CD4-positive, alpha-beta T cell (primary cell): ENCODE measurements around the gene IL19. TPM values are rescaled to one million over a fixed set of nuclear protein-coding genes. Genes with fewer than 3 reads are reported as not detected.

ENCODE experiments used
- ATAC-seq: fragments of 200-7000 bp; cut with Tn5 transposase; one replicate; pipeline ENCODE4 v1.10.0; 2022; ENCODE audit warnings: mild to moderate bottlenecking; ENCODE audit not compliant: poor library complexity
- CTCF ChIA-PET: fragments of 350-600 bp; sonication (Branson Sonifier 250); formaldehyde crosslinking; loops from one replicate; lab custom pipeline; 2021; ENCODE audit warnings: antibody characterized with exemption, inconsistent platforms; lab: Charles Lee
- POLR2A ChIA-PET: fragments of 350-600 bp; sonication (Branson Sonifier 250); formaldehyde crosslinking; loops from one replicate; lab custom pipeline; 2021; ENCODE audit warnings: antibody characterized with exemption, inconsistent platforms; lab: Charles Lee
- DNase-seq, 14 experiments: peaks; one replicate each; pipeline ENCODE4 v3.0.0-alpha.2; 2013 to 2020; ENCODE audit warnings: mixed read lengths in 2 of 14
- H3K27ac ChIP-seq, 2 donors: one replicate each; pipeline versions ENCODE4 v1.5.1 to v1.7.0; 2013; ENCODE audit warnings: low read length in 2 of 2, low read depth in 1 of 2, mild to moderate bottlenecking in 1 of 2
- H3K27me3 ChIP-seq, 2 experiments: 1 replicate in 1 of 2; 2 replicates in 1 of 2; pipeline versions ENCODE4 v1.6.1 to v1.7.0; 2013; ENCODE audit warnings: low read length in 2 of 2, control low read depth in 1 of 2, mild to moderate bottlenecking in 1 of 2, moderate library complexity in 1 of 2; ENCODE audit not compliant: insufficient read depth in 2 of 2, control insufficient read depth in 1 of 2
- H3K36me3 ChIP-seq: one replicate; pipeline ENCODE4 v1.6.1; 2013; ENCODE audit warnings: low read length, control low read depth; ENCODE audit not compliant: insufficient read depth
- H3K4me1 ChIP-seq: one replicate; pipeline ENCODE4 v1.6.1; 2013; ENCODE audit warnings: low read length, control low read depth; ENCODE audit not compliant: insufficient read depth
- H3K4me3 ChIP-seq: one replicate; pipeline ENCODE4 v1.5.1; 2013; ENCODE audit warnings: mild to moderate bottlenecking, low read length, moderate library complexity
- H3K9me3 ChIP-seq, 2 experiments: 1 replicate in 1 of 2; 2 replicates in 1 of 2; pipeline versions ENCODE4 v1.6.1 to v1.7.0; 2013; ENCODE audit warnings: low read length in 2 of 2, mild to moderate bottlenecking in 2 of 2, control low read depth in 1 of 2, moderate library complexity in 1 of 2; ENCODE audit not compliant: control insufficient read depth in 1 of 2, insufficient read depth in 1 of 2
- H3K27ac Mint-ChIP-seq: one replicate; pipeline ENCODE4 v1.8.0; 2020; ENCODE audit warnings: mixed read lengths
- H3K27me3 Mint-ChIP-seq: one replicate; pipeline ENCODE4 v1.8.0; 2021; ENCODE audit warnings: mixed read lengths
- H3K36me3 Mint-ChIP-seq: one replicate; pipeline ENCODE4 v1.8.0; 2021; ENCODE audit warnings: low read depth, mixed read lengths
- H3K4me1 Mint-ChIP-seq: one replicate; pipeline ENCODE4 v1.8.0; 2021; ENCODE audit warnings: low read depth, mixed read lengths
- H3K4me3 Mint-ChIP-seq: one replicate; pipeline ENCODE4 v1.8.0; 2020; ENCODE audit warnings: mild to moderate bottlenecking, mixed read lengths
- H3K9me3 Mint-ChIP-seq: one replicate; pipeline ENCODE4 v1.8.0; 2020; ENCODE audit warnings: mixed read lengths
- CTCF ChIP-seq: fragments of 200-600 bp; IDR thresholded peaks from one replicate; pipeline ENCODE4 v1.8.0; 2022; ENCODE audit warnings: antibody characterized with exemption, mild to moderate bottlenecking
- intact Hi-C, 2 experiments: fragments of 100-400 bp; cut with DNase I in 1 of 2; cut with micrococcal nuclease in 1 of 2; formaldehyde crosslinking; loops; one replicate each; pipeline versions ENCODE4 v1.15.1 to v1.9.0; 2023 to 2025; cut with DNase I, micrococcal nuclease
- total RNA-seq, 174 experiments: library from RNA in 2 of 174; stranded (reverse) in 2 of 174; gene quantifications; one replicate each; pipeline ENCODE4 v1.2.3 and lab custom pipeline; 2021 to 2026

Gene IL19
- total RNA-seq, 2 experiments from 2014 or later, result not detected

DNA sequence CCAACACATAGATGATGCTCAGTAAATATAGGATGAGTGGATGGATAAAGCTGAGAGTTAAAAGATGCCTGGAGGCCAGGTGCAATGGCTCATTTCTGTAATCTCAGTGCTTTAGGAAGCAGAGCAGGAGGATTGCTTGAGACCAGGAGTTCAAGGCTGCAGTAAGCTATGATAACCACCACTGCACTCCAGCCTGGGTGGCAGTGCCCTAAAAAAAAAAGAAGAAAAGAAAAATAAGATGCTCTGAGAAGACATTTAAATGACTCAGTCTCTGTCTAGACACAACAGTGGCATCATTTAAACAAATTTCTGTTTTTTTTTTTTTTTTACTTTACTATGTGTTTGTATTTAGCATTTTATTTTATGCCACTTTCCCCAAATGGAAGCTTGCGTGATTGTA, 25.3 kb upstream of the IL19 start:
- ATAC-seq (peak; percentile 59), DNase-seq (no peak)
- intact Hi-C loops, result no loop called here
- no peak overlapping the region for H3K4me3 ChIP-seq
- ChIA-PET CTCF (interaction anchor here (0.8 to 1.9 kb wide), 4 partner anchors 11 to 161 kb away, joined by 3 to 14 read pairs (median 4); no protein-coding TSS in a partner anchor), POLR2A (interaction anchor here (0.6 to 1.4 kb wide), 4 partner anchors 10 to 58 kb away, joined by 3 to 6 read pairs (median 4); no protein-coding TSS in a partner anchor)
- H3K27ac ChIP-seq, result no peak overlapping the region
- Mint-ChIP-seq H3K27me3 (no peaks in the 10 kb centered on the region), H3K36me3 (no peaks in the 10 kb centered on the region), H3K4me1 (peaks cover 56% of the 10 kb centered on the region), H3K9me3 (no peaks in the 10 kb centered on the region), H3K4me3 (no peak overlapping the region), H3K27ac (peak overlapping the region; percentile 20)
- no peaks in the 10 kb centered on the region for H3K36me3 ChIP-seq
- TF ChIP-seq CTCF, result no peak
- H3K27me3 ChIP-seq, result no peaks in the 10 kb centered on the region
- H3K9me3 ChIP-seq, result no peaks in the 10 kb centered on the region
- H3K4me1 ChIP-seq, result peaks cover 18% of the 10 kb centered on the region

GRCh38 chr1:206748348-206749030, 22.1 kb upstream of the IL19 start:
- Histone ChIP-seq H3K27ac (no peak overlapping the region), H3K36me3 (no peaks in the 10 kb centered on the region), H3K4me1 (peaks cover 8% of the 10 kb centered on the region), H3K9me3 (no peaks in the 10 kb centered on the region), H3K27me3 (no peaks in the 10 kb centered on the region), H3K4me3 (no peak overlapping the region)
- DNase-seq (no peak), ATAC-seq (no peak)
- POLR2A ChIA-PET, result interaction anchor here (0.7 to 1.3 kb wide), 3 partner anchors 22 to 157 kb away, joined by 3 to 5 read pairs (median 4); partner anchors contain the start of gene IL19
- no peaks in the 10 kb centered on the region for H3K36me3 Mint-ChIP-seq
- TF ChIP-seq CTCF, result no peak
- no peak overlapping the region for H3K27ac Mint-ChIP-seq
- H3K4me3 Mint-ChIP-seq, result no peak overlapping the region
- intact Hi-C loops, result loop anchor here in 1 of 2 experiments (2.0 kb wide), 1 partner anchor 20 kb away; no protein-coding TSS in a partner anchor
- no peaks in the 10 kb centered on the region for H3K27me3 Mint-ChIP-seq
- peaks cover 29% of the 10 kb centered on the region for H3K4me1 Mint-ChIP-seq
- CTCF ChIA-PET, result interaction anchor here (0.6 to 0.9 kb wide), 2 partner anchors 14 to 230 kb away, joined by 3 read pairs; no protein-coding TSS in a partner anchor
- no peaks in the 10 kb centered on the region for H3K9me3 Mint-ChIP-seq

DNA sequence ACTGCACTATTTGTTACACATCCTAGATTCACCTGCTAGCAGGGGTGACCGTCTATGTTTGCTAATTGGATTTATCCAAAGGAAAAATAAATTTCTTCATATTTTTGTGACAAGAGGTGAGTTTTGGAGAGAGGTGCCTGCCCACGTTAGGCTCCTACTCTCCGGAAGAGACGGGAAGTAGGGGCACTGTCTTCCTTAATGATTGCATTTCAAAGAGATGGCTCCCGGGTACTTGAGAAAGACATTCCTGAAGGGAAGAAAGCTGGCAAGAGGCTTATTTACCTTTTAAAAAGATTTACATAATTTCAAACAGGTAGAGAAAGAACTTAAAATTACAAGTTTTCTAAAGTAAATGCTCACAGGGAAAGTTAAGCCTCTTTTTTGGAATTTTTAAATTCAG, 18.7 kb upstream of the IL19 start:
- Mint-ChIP-seq H3K9me3 (peaks cover 2% of the 10 kb centered on the region), H3K27ac (no peak overlapping the region), H3K4me3 (no peak overlapping the region), H3K27me3 (no peaks in the 10 kb centered on the region), H3K36me3 (no peaks in the 10 kb centered on the region), H3K4me1 (peaks cover 36% of the 10 kb centered on the region)
- CTCF ChIA-PET, result no interaction called here
- POLR2A ChIA-PET, result interaction anchor here (1.0 kb wide), 1 partner anchor 171 kb away, joined by 3 read pairs; no protein-coding TSS in a partner anchor
- DNase-seq (no peak), ATAC-seq (no peak)
- Histone ChIP-seq H3K4me1 (no peaks in the 10 kb centered on the region), H3K4me3 (no peak overlapping the region), H3K36me3 (no peaks in the 10 kb centered on the region), H3K27me3 (no peaks in the 10 kb centered on the region), H3K27ac (no peak overlapping the region), H3K9me3 (no peaks in the 10 kb centered on the region)
- no peak for TF ChIP-seq CTCF
- intact Hi-C loops, result no loop called here
